Neural cell (in vitro differentiated cells): Measurements from ENCODE around the gene FHOD1. TPM values are rescaled to one million over a fixed set of nuclear protein-coding genes. Genes with fewer than 3 reads are reported as not detected.

Experiments used
- H2AFZ ChIP-seq: fragments of 200-600, 300-800 bp; sonication (generic), shearing (Covaris generic); 2 replicates; pipeline ENCODE4 v1.6.0; 2014; ENCODE audit warnings: low read depth, mild to moderate bottlenecking, antibody characterized with exemption, low read length, moderate library complexity
- H3F3A ChIP-seq: fragments of 200-600 bp; shearing (Covaris generic); 2 replicates; pipeline ENCODE4 v1.6.1; 2016; ENCODE audit warnings: mild to moderate bottlenecking, moderate library complexity, mixed read lengths, antibody characterized with exemption, low read length; ENCODE audit not compliant: insufficient read depth, poor library complexity, severe bottlenecking
- H3K27ac ChIP-seq: fragments of 200-600, 300-800 bp; sonication (generic), shearing (Covaris generic); 2 replicates; pipeline ENCODE4 v1.5.1; 2014; ENCODE audit warnings: mild to moderate bottlenecking, low read length, moderate library complexity
- H3K27me3 ChIP-seq: fragments of 300-800, 200-600 bp; sonication (generic), shearing (Covaris generic); 2 replicates; pipeline ENCODE4 v1.6.0; 2014; ENCODE audit warnings: mild to moderate bottlenecking, low read depth, low read length, moderate library complexity; ENCODE audit not compliant: insufficient read depth
- H3K36me3 ChIP-seq: fragments of 300-800, 200-600 bp; sonication (generic), shearing (Covaris generic); 2 replicates; pipeline ENCODE4 v1.5.1; 2014; ENCODE audit warnings: mild to moderate bottlenecking, antibody characterized with exemption, low read length, moderate library complexity; ENCODE audit not compliant: insufficient read depth
- H3K4me2 ChIP-seq: fragments of 300-800, 200-600 bp; sonication (generic), shearing (Covaris generic); 2 replicates; pipeline ENCODE4 v1.6.0; 2014; ENCODE audit warnings: mild to moderate bottlenecking, low read length
- H3K4me3 ChIP-seq: fragments of 300-800, 200-600 bp; sonication (generic), shearing (Covaris generic); 2 replicates; pipeline ENCODE4 v1.5.1; 2014; ENCODE audit warnings: mild to moderate bottlenecking, low read length, moderate library complexity
- H3K79me2 ChIP-seq: fragments of 200-600 bp; shearing (Covaris generic); replicated peaks from 2 replicates; pipeline ENCODE4 v1.6.0; 2014; ENCODE audit warnings: mild to moderate bottlenecking, low read length, moderate library complexity; ENCODE audit not compliant: insufficient read depth
- H3K9ac ChIP-seq: fragments of 300-800, 200-600 bp; sonication (generic), shearing (Covaris generic); 2 replicates; pipeline ENCODE4 v1.6.1; 2016; ENCODE audit warnings: mild to moderate bottlenecking, low read length, mixed read lengths
- H3K9me2 ChIP-seq: fragments of 200-600 bp; shearing (Covaris generic); 2 replicates; pipeline ENCODE4 v1.6.1; 2016; ENCODE audit warnings: mild to moderate bottlenecking, low read length, mixed read lengths; ENCODE audit not compliant: insufficient read depth
- H3K9me3 ChIP-seq: fragments of 200-600, 300-800 bp; sonication (generic), shearing (Covaris generic); 2 replicates; pipeline ENCODE4 v1.6.1; 2016; ENCODE audit warnings: mild to moderate bottlenecking, mixed run types, low read length, moderate library complexity, mixed read lengths
- H4K20me1 ChIP-seq: fragments of 200-600 bp; shearing (Covaris generic); 2 replicates; pipeline ENCODE4 v1.6.1; 2016; ENCODE audit warnings: mild to moderate bottlenecking, mixed run types; ENCODE audit not compliant: insufficient read depth
- EP300 ChIP-seq: fragments of 450-650 bp; conservative IDR thresholded peaks from 2 replicates; pipeline ENCODE4 v1.6.1; 2014; ENCODE audit warnings: antibody characterized with exemption, mild to moderate bottlenecking, moderate library complexity; ENCODE audit not compliant: poor library complexity, severe bottlenecking
- EZH2 ChIP-seq: fragments of 200-600, 300-800 bp; shearing (Covaris generic), sonication (generic); IDR thresholded peaks from 2 replicates; pipeline ENCODE4 v1.6.1; 2014; ENCODE audit warnings: antibody characterized with exemption, low read length, borderline replicate concordance, mild to moderate bottlenecking; ENCODE audit not compliant: insufficient read depth, poor library complexity, severe bottlenecking
- MXI1 ChIP-seq: fragments of 450-650 bp; conservative IDR thresholded peaks from 2 replicates; pipeline ENCODE4 v1.6.1; 2014; ENCODE audit warnings: antibody characterized with exemption, mild to moderate bottlenecking; ENCODE audit not compliant: poor library complexity, severe bottlenecking
- POLR2AphosphoS5 ChIP-seq: IDR thresholded peaks from 2 replicates; pipeline ENCODE4 v1.6.1; 2012
- RAD21 ChIP-seq: fragments of 450-650 bp; conservative IDR thresholded peaks from 2 replicates; pipeline ENCODE4 v1.6.1; 2014; ENCODE audit warnings: antibody characterized with exemption, mild to moderate bottlenecking, moderate library complexity
- REST ChIP-seq: IDR thresholded peaks from 2 replicates; pipeline ENCODE4 v1.6.1; 2012; ENCODE audit warnings: borderline replicate concordance
- SMC3 ChIP-seq: fragments of 450-650 bp; conservative IDR thresholded peaks from 2 replicates; pipeline ENCODE4 v1.6.1; 2014; ENCODE audit warnings: antibody characterized with exemption, mild to moderate bottlenecking, moderate library complexity; ENCODE audit not compliant: poor library complexity
- TAF1 ChIP-seq: IDR thresholded peaks from 2 replicates; pipeline ENCODE4 v1.6.1; 2012; ENCODE audit warnings: low read depth
- polyA plus RNA-seq: library from polyadenylated mRNA; depleted of rRNA; stranded (reverse); fragments of >200 nt; gene quantifications from 2 replicates; pipeline ENCODE4 v1.2.3, GENCODE V29; 2014
- TF ChIP-seq, protein P1 (sequence below): fragments of 450-650 bp; IDR thresholded peaks from 2 replicates; pipeline ENCODE4 v1.5.1; 2014; ENCODE audit warnings: antibody characterized with exemption, mild to moderate bottlenecking, moderate library complexity; ENCODE audit not compliant: poor library complexity, severe bottlenecking

The FHOD1 gene
- polyA plus RNA-seq, 1 donor from 2014 or later = 6.3 TPM

- Histone ChIP-seq H3K27me3 (peaks cover 6% of the 10 kb centered on the region), H3K9me2 (no peaks in the 10 kb centered on the region), H3K9me3 (no peaks in the 10 kb centered on the region), H3K4me3 (no peak overlapping the region), H4K20me1 (no peaks in the 10 kb centered on the region), H2AFZ (no peak overlapping the region), H3K4me2 (no peak overlapping the region), H3K27ac (no peak overlapping the region), H3K9ac (no peak overlapping the region), H3F3A (no peaks in the 10 kb centered on the region), H3K36me3 (no peaks in the 10 kb centered on the region), H3K79me2 (no peaks in the 10 kb centered on the region)
- no peak for TF ChIP-seq MXI1
- no peak for TF ChIP-seq POLR2AphosphoS5
- TF ChIP-seq SMC3 = no peak
- TF ChIP-seq REST = no peak
- TF ChIP-seq RAD21 = no peak
- TF ChIP-seq, protein P1, sequence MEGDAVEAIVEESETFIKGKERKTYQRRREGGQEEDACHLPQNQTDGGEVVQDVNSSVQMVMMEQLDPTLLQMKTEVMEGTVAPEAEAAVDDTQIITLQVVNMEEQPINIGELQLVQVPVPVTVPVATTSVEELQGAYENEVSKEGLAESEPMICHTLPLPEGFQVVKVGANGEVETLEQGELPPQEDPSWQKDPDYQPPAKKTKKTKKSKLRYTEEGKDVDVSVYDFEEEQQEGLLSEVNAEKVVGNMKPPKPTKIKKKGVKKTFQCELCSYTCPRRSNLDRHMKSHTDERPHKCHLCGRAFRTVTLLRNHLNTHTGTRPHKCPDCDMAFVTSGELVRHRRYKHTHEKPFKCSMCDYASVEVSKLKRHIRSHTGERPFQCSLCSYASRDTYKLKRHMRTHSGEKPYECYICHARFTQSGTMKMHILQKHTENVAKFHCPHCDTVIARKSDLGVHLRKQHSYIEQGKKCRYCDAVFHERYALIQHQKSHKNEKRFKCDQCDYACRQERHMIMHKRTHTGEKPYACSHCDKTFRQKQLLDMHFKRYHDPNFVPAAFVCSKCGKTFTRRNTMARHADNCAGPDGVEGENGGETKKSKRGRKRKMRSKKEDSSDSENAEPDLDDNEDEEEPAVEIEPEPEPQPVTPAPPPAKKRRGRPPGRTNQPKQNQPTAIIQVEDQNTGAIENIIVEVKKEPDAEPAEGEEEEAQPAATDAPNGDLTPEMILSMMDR = no peak
- no peak for TF ChIP-seq EP300
- TF ChIP-seq TAF1 = no peak
- no peak for TF ChIP-seq EZH2
Measured at GRCh38 chr16:67282447-67282805, 35.1 kb upstream of the FHOD1 start.

- Histone ChIP-seq H4K20me1 (no peaks in the 10 kb centered on the region), H3K79me2 (no peaks in the 10 kb centered on the region), H3K27me3 (peaks cover 6% of the 10 kb centered on the region), H3K4me3 (no peak overlapping the region), H3F3A (no peaks in the 10 kb centered on the region), H3K9ac (no peak overlapping the region), H3K27ac (no peak overlapping the region), H3K9me3 (no peaks in the 10 kb centered on the region), H2AFZ (no peak overlapping the region), H3K4me2 (no peak overlapping the region), H3K36me3 (no peaks in the 10 kb centered on the region), H3K9me2 (no peaks in the 10 kb centered on the region)
- TF ChIP-seq SMC3 (no peak), MXI1 (no peak), POLR2AphosphoS5 (no peak)
Measured at GRCh38 chr16:67281536-67282446, 34.5 kb upstream of the FHOD1 start.
